ENCODE data around the gene GCK.
"Not testable (repeated sequence)": the region's sequence is repeated elsewhere in the genome, so short reads cannot be mapped to it uniquely, and the experiment has no call there.

Gene GCK

GRCh38 chr7:44177570-44178131, 11.6 kb downstream of the GCK start:
- no peak for DNase-seq (ENCODE audit: low spot score)

GRCh38 chr7:44176486-44176885, 12.8 kb downstream of the GCK start:
- DNase-seq (ENCODE audit: low spot score): no peak

- DNase-seq (ENCODE audit: low spot score): no peak
These were observed 13.5 kb downstream of the GCK start for GRCh38 chr7:44175730-44176129.

GRCh38 chr7:44174694-44174948, 14.6 kb downstream of the GCK start:
- DNase-seq (ENCODE audit: low spot score): not testable (repeated sequence)

- DNase-seq (ENCODE audit: low spot score): no peak
These were observed 15.1 kb downstream of the GCK start for GRCh38 chr7:44173911-44174693.

- DNase-seq (ENCODE audit: low spot score): no peak
These were observed 16.3 kb downstream of the GCK start for GRCh38 chr7:44172803-44173424.

- no peak for DNase-seq (ENCODE audit: low spot score)
These were observed 16.9 kb downstream of the GCK start for GRCh38 chr7:44172352-44172751.

- not testable (repeated sequence) for DNase-seq (ENCODE audit: low spot score)
These were observed 17.3 kb downstream of the GCK start for GRCh38 chr7:44171901-44172300.

GRCh38 chr7:44167920-44168319, 21.3 kb downstream of the GCK start:
- DNase-seq (ENCODE audit: low spot score): no peak

GRCh38 chr7:44163591-44163990, 25.6 kb downstream of the GCK start:
- no peak for DNase-seq (ENCODE audit: low spot score)

- no peak for DNase-seq (ENCODE audit: low spot score)
These were observed 26.3 kb downstream of the GCK start for GRCh38 chr7:44162785-44163395.

- no peak for DNase-seq (ENCODE audit: low spot score)
These were observed 27.1 kb downstream of the GCK start for GRCh38 chr7:44162179-44162578.

- no peak for DNase-seq (ENCODE audit: low spot score)
These were observed 27.9 kb downstream of the GCK start for GRCh38 chr7:44161371-44161770.

- DNase-seq (ENCODE audit: low spot score): no peak
These were observed 29.2 kb downstream of the GCK start for GRCh38 chr7:44159824-44160630.

- DNase-seq (ENCODE audit: low spot score): no peak
These were observed 30.2 kb downstream of the GCK start for GRCh38 chr7:44158873-44159631.

GRCh38 chr7:44158096-44158872, 31.0 kb downstream of the GCK start:
- no peak for DNase-seq (ENCODE audit: low spot score)

- no peak for DNase-seq (ENCODE audit: low spot score)
These were observed 31.8 kb downstream of the GCK start for GRCh38 chr7:44157116-44158080.

GRCh38 chr7:44156453-44157010, 32.7 kb downstream of the GCK start:
- DNase-seq (ENCODE audit: low spot score): no peak

Data from activated CD4-positive, alpha-beta T cell treated with anti-CD3 and anti-CD28 coated beads, Interleukin-2, Interleukin-4, amounts not matched to agents 100 ng/mL and 50 ng/mL, durations not matched to agents 16 hours and 8 hours (primary cell).